ENCODE data around the gene GGCT. TPM values are rescaled to one million over a fixed set of nuclear protein-coding genes. Genes with fewer than 3 reads are reported as not detected.

Gene GGCT
- polyA plus RNA-seq, 1 donor (not counting 4 experiments of a cell fraction or from before 2014, with no cell fraction given) = 59.8 TPM

GRCh38 chr7:30468041-30468440 lies 36.6 kb downstream of the GGCT start:
- no peak overlapping the region for H2AFZ ChIP-seq (ENCODE audit: control insufficient read depth, low read length)
- H3K27me3 ChIP-seq (ENCODE audit: control insufficient read depth, extremely low read depth, insufficient read depth, low read length) = no peaks in the 10 kb centered on the region
- no peaks in the 10 kb centered on the region for H3K9me1 ChIP-seq (ENCODE audit: control insufficient read depth, extremely low read depth, insufficient read depth, low read length)
- no peaks in the 10 kb centered on the region for H4K20me1 ChIP-seq (ENCODE audit: control insufficient read depth, extremely low read depth, insufficient read depth, low read length)
- H3K36me3 ChIP-seq (ENCODE audit: control insufficient read depth in 2 of 2, extremely low read depth in 1 of 2, insufficient read depth in 2 of 2, low read length in 2 of 2) = no peaks in the 10 kb centered on the region
- no peak overlapping the region for H3K4me2 ChIP-seq (ENCODE audit: control insufficient read depth, extremely low read depth, insufficient read depth, low read depth, low read length)
- H3K9ac ChIP-seq (ENCODE audit: control insufficient read depth, extremely low read depth, insufficient read depth, low read length) = no peak overlapping the region
- H3K4me1 ChIP-seq (ENCODE audit: control insufficient read depth, extremely low read depth, insufficient read depth, low read length) = peaks cover 13% of the 10 kb centered on the region
- DNase-seq (ENCODE audit: low read depth, low spot score) = no peak
- dilution Hi-C loops (cut with MboI; ENCODE audit: extremely low pct_ligation_motif_present, low sequenced_read_pairs) = no loop called here
- FAIRE-seq = no peak
- H3K9me3 ChIP-seq (ENCODE audit: control insufficient read depth, low read depth, low read length) = no peaks in the 10 kb centered on the region
- H3K79me2 ChIP-seq (ENCODE audit: control insufficient read depth, insufficient read depth, low read length) = peaks cover 5% of the 10 kb centered on the region
- H3K4me3 ChIP-seq (ENCODE audit: control insufficient read depth in 2 of 3, extremely low read depth in 1 of 3, insufficient read depth in 2 of 3, low read depth in 1 of 3, low read length in 3 of 3) = no peak overlapping the region
- H3K27ac ChIP-seq (ENCODE audit: control insufficient read depth, insufficient read depth, low read length) = no peak overlapping the region
- TF ChIP-seq EZH2 (IDR thresholded peaks at IDR 0.05; ENCODE audit: low read length) = no peak
- no peak for TF ChIP-seq CTCF (optimal IDR thresholded peaks at IDR 0.05 in 1 of 3, IDR thresholded peaks at IDR 0.05 in 1 of 3, conservative IDR thresholded peaks at IDR 0.05 in 1 of 3; ENCODE audit: extremely low read depth in 1 of 3, insufficient read depth in 2 of 3, low read length in 3 of 3)

GRCh38 chr7:30467271-30467670 lies 37.4 kb downstream of the GGCT start:
- H3K36me3 ChIP-seq (ENCODE audit: control insufficient read depth in 2 of 2, extremely low read depth in 1 of 2, insufficient read depth in 2 of 2, low read length in 2 of 2) = no peaks in the 10 kb centered on the region
- no peak overlapping the region for H3K4me2 ChIP-seq (ENCODE audit: control insufficient read depth, extremely low read depth, insufficient read depth, low read depth, low read length)
- H4K20me1 ChIP-seq (ENCODE audit: control insufficient read depth, extremely low read depth, insufficient read depth, low read length) = no peaks in the 10 kb centered on the region
- FAIRE-seq = no peak
- no peak overlapping the region for H3K27ac ChIP-seq (ENCODE audit: control insufficient read depth, insufficient read depth, low read length)
- peaks cover 3% of the 10 kb centered on the region for H3K79me2 ChIP-seq (ENCODE audit: control insufficient read depth, insufficient read depth, low read length)
- H3K9me3 ChIP-seq (ENCODE audit: control insufficient read depth, low read depth, low read length) = no peaks in the 10 kb centered on the region
- no peak for DNase-seq (ENCODE audit: low read depth, low spot score)
- dilution Hi-C loops (cut with MboI; ENCODE audit: extremely low pct_ligation_motif_present, low sequenced_read_pairs) = no loop called here
- H3K27me3 ChIP-seq (ENCODE audit: control insufficient read depth, extremely low read depth, insufficient read depth, low read length) = no peaks in the 10 kb centered on the region
- TF ChIP-seq EZH2 (IDR thresholded peaks at IDR 0.05; ENCODE audit: low read length) (no peak), CTCF (optimal IDR thresholded peaks at IDR 0.05 in 1 of 3, IDR thresholded peaks at IDR 0.05 in 1 of 3, conservative IDR thresholded peaks at IDR 0.05 in 1 of 3; ENCODE audit: extremely low read depth in 1 of 3, insufficient read depth in 2 of 3, low read length in 3 of 3) (no peak)
- no peaks in the 10 kb centered on the region for H3K9me1 ChIP-seq (ENCODE audit: control insufficient read depth, extremely low read depth, insufficient read depth, low read length)
- H2AFZ ChIP-seq (ENCODE audit: control insufficient read depth, low read length) = no peak overlapping the region
- H3K9ac ChIP-seq (ENCODE audit: control insufficient read depth, extremely low read depth, insufficient read depth, low read length) = no peak overlapping the region
- peaks cover 12% of the 10 kb centered on the region for H3K4me1 ChIP-seq (ENCODE audit: control insufficient read depth, extremely low read depth, insufficient read depth, low read length)
- H3K4me3 ChIP-seq (ENCODE audit: control insufficient read depth in 2 of 3, extremely low read depth in 1 of 3, insufficient read depth in 2 of 3, low read depth in 1 of 3, low read length in 3 of 3) = no peak overlapping the region
